Activated CD8-positive, alpha-beta T cell treated with anti-CD3 and anti-CD28 coated beads for 36 hours (primary cell): ENCODE data around the gene AP2A2. TPM values are rescaled to one million over a fixed set of nuclear protein-coding genes. Genes with fewer than 3 reads are reported as not detected.

ENCODE experiments used
- ATAC-seq: fragments of 200-7000 bp; cut with Tn5 transposase; one replicate; pipeline ENCODE4 v1.10.0; 2021; ENCODE audit warnings: mild to moderate bottlenecking, moderate library complexity
- CTCF ChIA-PET: fragments of 350-600 bp; sonication (Branson Sonifier 250); formaldehyde crosslinking; loops from one replicate; lab custom pipeline; 2021; ENCODE audit warnings: antibody characterized with exemption; lab: Charles Lee
- POLR2A ChIA-PET: fragments of 350-600 bp; sonication (Branson Sonifier 250); formaldehyde crosslinking; loops from one replicate; lab custom pipeline; 2021; ENCODE audit warnings: antibody characterized with exemption; lab: Charles Lee
- DNase-seq: peaks from one replicate; pipeline ENCODE4 v3.0.0-alpha.2; 2020
- H3K27ac Mint-ChIP-seq: one replicate; pipeline ENCODE4 v1.8.0; 2021; ENCODE audit warnings: mild to moderate bottlenecking, mixed read lengths
- H3K27me3 Mint-ChIP-seq: one replicate; pipeline ENCODE4 v1.8.0; 2021; ENCODE audit warnings: mixed read lengths
- H3K36me3 Mint-ChIP-seq: one replicate; pipeline ENCODE4 v1.8.0; 2021; ENCODE audit warnings: low read depth, mixed read lengths
- H3K4me1 Mint-ChIP-seq: one replicate; pipeline ENCODE4 v1.8.0; 2021; ENCODE audit warnings: low read depth, mixed read lengths
- H3K4me3 Mint-ChIP-seq: one replicate; pipeline ENCODE4 v1.8.0; 2021; ENCODE audit warnings: mild to moderate bottlenecking, moderate library complexity, mixed read lengths
- H3K9me3 Mint-ChIP-seq: one replicate; pipeline ENCODE4 v1.8.0; 2021; ENCODE audit warnings: mixed read lengths
- CTCF ChIP-seq: fragments of 200-600 bp; IDR thresholded peaks from one replicate; pipeline ENCODE4 v1.8.0; 2022; ENCODE audit warnings: antibody characterized with exemption, mild to moderate bottlenecking
- intact Hi-C: fragments of 100-400 bp; cut with micrococcal nuclease; formaldehyde crosslinking; loops from one replicate; pipeline ENCODE4 v1.10.0; 2022
- total RNA-seq, 2 experiments: library from RNA; stranded (reverse); gene quantifications; one replicate each; pipeline ENCODE4 v1.2.3, GENCODE V29; 2021

The AP2A2 gene
- total RNA-seq, 2 experiments from 2014 or later = 34.0 to 34.6 TPM

DNA sequence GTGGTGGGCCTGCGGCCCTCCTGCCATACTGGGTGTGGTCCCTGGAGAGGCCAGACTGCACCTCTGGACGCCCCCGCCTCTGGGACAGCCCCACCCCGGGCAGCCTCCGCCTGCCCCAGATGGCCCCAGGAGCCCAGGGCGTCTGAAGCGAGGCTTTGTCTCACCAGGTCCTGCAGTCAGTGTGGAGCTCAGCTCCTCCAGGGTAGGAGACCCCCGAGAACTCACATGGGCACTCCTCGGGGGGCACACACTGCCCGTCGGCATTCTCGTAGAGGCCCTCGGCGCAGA lies 100.4 kb downstream of the AP2A2 start:
- Mint-ChIP-seq H3K36me3 (no peaks in the 10 kb centered on the region), H3K4me3 (no peak overlapping the region), H3K27ac (no peak overlapping the region), H3K27me3 (no peaks in the 10 kb centered on the region), H3K9me3 (no peaks in the 10 kb centered on the region), H3K4me1 (no peaks in the 10 kb centered on the region)
- ATAC-seq = no peak
- TF ChIP-seq CTCF = no peak
- POLR2A ChIA-PET = no interaction called here
- no peak for DNase-seq
- CTCF ChIA-PET = no interaction called here
- intact Hi-C loops = no loop called here

GRCh38 chr11:1026641-1027482 lies 101.2 kb downstream of the AP2A2 start:
- no peak overlapping the region for H3K4me3 Mint-ChIP-seq
- ATAC-seq = no peak
- TF ChIP-seq CTCF = no peak
- H3K4me1 Mint-ChIP-seq = no peaks in the 10 kb centered on the region
- H3K36me3 Mint-ChIP-seq = no peaks in the 10 kb centered on the region
- intact Hi-C loops = no loop called here
- CTCF ChIA-PET = no interaction called here
- no peaks in the 10 kb centered on the region for H3K9me3 Mint-ChIP-seq
- H3K27ac Mint-ChIP-seq = no peak overlapping the region
- POLR2A ChIA-PET = no interaction called here
- H3K27me3 Mint-ChIP-seq = no peaks in the 10 kb centered on the region
- DNase-seq = no peak

GRCh38 chr11:1027483-1028290 lies 102.0 kb downstream of the AP2A2 start:
- intact Hi-C loops = no loop called here
- no peak for DNase-seq
- ChIA-PET POLR2A (no interaction called here), CTCF (no interaction called here)
- ATAC-seq = no peak
- Mint-ChIP-seq H3K36me3 (no peaks in the 10 kb centered on the region), H3K9me3 (no peaks in the 10 kb centered on the region), H3K4me1 (no peaks in the 10 kb centered on the region), H3K4me3 (no peak overlapping the region), H3K27ac (no peak overlapping the region), H3K27me3 (no peaks in the 10 kb centered on the region)
- TF ChIP-seq CTCF = no peak

- no peak for TF ChIP-seq CTCF
- Mint-ChIP-seq H3K9me3 (no peaks in the 10 kb centered on the region), H3K27me3 (no peaks in the 10 kb centered on the region), H3K4me1 (no peaks in the 10 kb centered on the region), H3K36me3 (no peaks in the 10 kb centered on the region), H3K4me3 (no peak overlapping the region), H3K27ac (no peak overlapping the region)
- ChIA-PET CTCF (no interaction called here), POLR2A (no interaction called here)
- no peak for DNase-seq
- intact Hi-C loops = no loop called here
- ATAC-seq = no peak
Measured at GRCh38 chr11:1028291-1028540, 102.5 kb downstream of the AP2A2 start.

DNA sequence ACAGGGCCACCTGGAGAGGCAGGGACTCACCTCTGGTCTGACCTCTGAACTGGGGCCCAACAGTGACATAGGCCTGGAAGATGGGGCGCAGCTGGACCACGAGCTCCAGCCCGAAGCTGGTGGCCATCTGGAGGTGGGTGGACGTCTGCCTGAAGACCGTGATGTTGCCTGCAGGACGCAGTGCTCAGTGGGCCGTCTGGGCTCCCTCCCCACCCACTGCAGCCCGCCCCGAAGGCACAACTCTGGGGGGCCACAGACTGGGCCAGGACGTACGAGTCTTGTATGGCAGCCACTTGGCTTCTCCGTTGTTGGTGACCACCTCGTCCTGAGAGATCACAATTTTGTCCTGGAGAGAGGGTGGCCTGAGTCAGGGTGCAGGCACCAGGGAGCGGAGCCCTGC lies 102.9 kb downstream of the AP2A2 start:
- TF ChIP-seq CTCF = no peak
- no peaks in the 10 kb centered on the region for H3K27me3 Mint-ChIP-seq
- H3K9me3 Mint-ChIP-seq = no peaks in the 10 kb centered on the region
- no peak overlapping the region for H3K27ac Mint-ChIP-seq
- ChIA-PET CTCF (no interaction called here), POLR2A (no interaction called here)
- no peak overlapping the region for H3K4me3 Mint-ChIP-seq
- ATAC-seq (no peak), DNase-seq (no peak)
- no peaks in the 10 kb centered on the region for H3K36me3 Mint-ChIP-seq
- intact Hi-C loops = no loop called here
- H3K4me1 Mint-ChIP-seq = no peaks in the 10 kb centered on the region
